GM12801 (cell line): ENCODE data around the gene IGSF23.

ENCODE experiments used
- CTCF ChIP-seq: IDR thresholded peaks from one replicate; pipeline ENCODE4 v1.5.1; 2011; ENCODE audit warnings: control low read depth; ENCODE audit not compliant: insufficient read length; ENCODE audit errors: extremely low read depth

The IGSF23 gene

GRCh38 chr19:44672226-44672625 lies 58.9 kb downstream of the IGSF23 start:
- no peak for TF ChIP-seq CTCF

GRCh38 chr19:44673510-44673909 lies 60.1 kb downstream of the IGSF23 start:
- no peak for TF ChIP-seq CTCF

- TF ChIP-seq CTCF, result no peak
Measured at GRCh38 chr19:44675521-44675920, 62.2 kb downstream of the IGSF23 start.

- no peak for TF ChIP-seq CTCF
Measured at GRCh38 chr19:44677019-44677811, 63.9 kb downstream of the IGSF23 start.

- no peak for TF ChIP-seq CTCF
Measured at GRCh38 chr19:44680536-44680935, 67.2 kb downstream of the IGSF23 start.

- TF ChIP-seq CTCF, result no peak
Measured at GRCh38 chr19:44681992-44682790, 68.8 kb downstream of the IGSF23 start.

GRCh38 chr19:44682807-44683206 lies 69.4 kb downstream of the IGSF23 start:
- no peak for TF ChIP-seq CTCF
